ENCODE measurements around the gene SPON1. TPM values are rescaled to one million over a fixed set of nuclear protein-coding genes. Genes with fewer than 3 reads are reported as not detected.

Gene SPON1
- total RNA-seq, 1 experiment from 2014 or later, result not detected

DNA sequence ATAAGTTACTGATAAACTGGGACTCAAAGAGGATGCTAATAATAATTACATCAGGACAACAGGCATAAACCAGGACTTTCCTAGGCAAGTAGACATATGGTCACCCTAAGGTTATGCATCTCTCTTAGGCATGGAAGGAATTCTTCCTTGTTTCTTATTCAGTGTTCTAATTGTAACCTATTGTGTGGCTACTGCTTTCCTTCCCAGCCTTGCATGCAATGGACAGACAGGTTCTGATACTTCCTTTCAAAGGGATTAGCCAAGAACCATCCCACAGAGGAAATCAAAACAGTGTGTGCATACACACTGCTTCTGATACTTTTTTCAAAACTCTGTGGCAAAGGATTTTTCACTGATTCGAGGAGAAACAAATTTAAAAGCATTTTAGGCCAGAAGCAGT is 348.2 kb downstream of the SPON1 start:
- TF ChIP-seq CTCF (conservative IDR thresholded peaks at IDR 0.05; ENCODE audit: low read depth, low read length) (no peak), EZH2phosphoT487 (IDR thresholded peaks at IDR 0.05; ENCODE audit: borderline replicate concordance, low read length) (no peak), EZH2 (IDR thresholded peaks at IDR 0.05; ENCODE audit: low read length, unreplicated experiment) (no peak)
- ATAC-seq (no peak), DNase-seq (no peak)
- H3K36me3 ChIP-seq (ENCODE audit: low read depth, low read length), result no peaks in the 10 kb centered on the region
- H3K4me1 ChIP-seq (ENCODE audit: insufficient read depth, low read length), result peaks cover 47% of the 10 kb centered on the region
- no peak overlapping the region for H2AFZ ChIP-seq (ENCODE audit: low read length)
- peaks cover 13% of the 10 kb centered on the region; the same call in 1 of the 2 replicates for H4K20me1 ChIP-seq (ENCODE audit: low read length)
- H3K9me2 ChIP-seq (replicated peaks; ENCODE audit: low read length), result no peaks in the 10 kb centered on the region
- H3K9ac ChIP-seq (ENCODE audit: low read length), result no peak overlapping the region
- POLR2A ChIA-PET (ENCODE audit: unreplicated experiment), result no interaction called here
- no TSS peak for BruUV-seq (replicated peaks)
- no peaks in the 10 kb centered on the region for H3K27me3 ChIP-seq (ENCODE audit: low read length)
- H3K27ac ChIP-seq (ENCODE audit: low read length), result no peak overlapping the region
- H3K9me3 ChIP-seq (ENCODE audit: low read length), result no peaks in the 10 kb centered on the region
- no peak overlapping the region for H3K4me3 ChIP-seq (ENCODE audit: low read length)
- CTCF ChIA-PET, result no interaction called here
- intact Hi-C loops (cut with micrococcal nuclease), result no loop called here
- no peak overlapping the region for H3K4me2 ChIP-seq (ENCODE audit: low read length)
- H3F3A ChIP-seq (ENCODE audit: low read length, unreplicated experiment), result no peaks in the 10 kb centered on the region
- peaks cover 79% of the 10 kb centered on the region for H3K79me2 ChIP-seq (ENCODE audit: low read length)

GRCh38 chr11:14312736-14313438 is 350.4 kb downstream of the SPON1 start:
- intact Hi-C loops (cut with micrococcal nuclease), result no loop called here
- Histone ChIP-seq H3K36me3 (ENCODE audit: low read depth, low read length) (no peaks in the 10 kb centered on the region), H3K4me2 (ENCODE audit: low read length) (peak overlapping the region; percentile 59), H3K9me2 (replicated peaks; ENCODE audit: low read length) (no peaks in the 10 kb centered on the region), H3K4me3 (ENCODE audit: low read length) (peak overlapping the region; percentile 26; the same call in 1 of the 2 replicates), H3K27ac (ENCODE audit: low read length) (peak overlapping the region; percentile 59), H3K4me1 (ENCODE audit: insufficient read depth, low read length) (peaks cover 49% of the 10 kb centered on the region), H3K9ac (ENCODE audit: low read length) (no peak overlapping the region), H3K27me3 (ENCODE audit: low read length) (no peaks in the 10 kb centered on the region), H3K79me2 (ENCODE audit: low read length) (peaks cover 77% of the 10 kb centered on the region), H2AFZ (ENCODE audit: low read length) (no peak overlapping the region), H3K9me3 (ENCODE audit: low read length) (no peaks in the 10 kb centered on the region), H4K20me1 (ENCODE audit: low read length) (peaks cover 13% of the 10 kb centered on the region; the same call in 1 of the 2 replicates), H3F3A (ENCODE audit: low read length, unreplicated experiment) (no peaks in the 10 kb centered on the region)
- ATAC-seq (peak; percentile 72), DNase-seq (peak; percentile 74)
- POLR2A ChIA-PET (ENCODE audit: unreplicated experiment), result no interaction called here
- TF ChIP-seq EZH2phosphoT487 (IDR thresholded peaks at IDR 0.05; ENCODE audit: borderline replicate concordance, low read length), result no peak
- TF ChIP-seq EZH2 (IDR thresholded peaks at IDR 0.05; ENCODE audit: low read length, unreplicated experiment), result no peak
- TF ChIP-seq CTCF (conservative IDR thresholded peaks at IDR 0.05; ENCODE audit: low read depth, low read length), result no peak
- no TSS peak for BruUV-seq (replicated peaks)
- CTCF ChIA-PET, result interaction anchor here (0.5 to 1.4 kb wide), 5 partner anchors 12 to 106 kb away, joined by 3 to 9 read pairs (median 5); partner anchors contain the start of gene RRAS2

DNA sequence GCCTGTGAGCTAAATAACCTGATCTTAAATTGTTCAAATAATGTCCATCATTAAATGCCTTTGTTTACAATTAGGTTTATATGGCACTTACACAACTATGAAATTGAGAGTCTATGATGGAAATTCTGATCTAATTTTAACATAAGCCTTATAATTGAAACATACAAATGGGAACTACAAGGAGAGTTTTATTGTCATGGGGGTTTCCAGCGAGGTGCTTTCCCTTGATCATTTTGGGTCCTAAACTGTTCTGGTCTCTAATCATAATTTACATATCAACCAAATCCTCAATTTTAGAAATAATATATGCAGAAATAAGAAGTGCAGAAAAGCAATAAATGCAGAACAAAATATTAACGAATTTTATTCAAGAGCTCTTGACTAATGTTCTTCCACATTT is 351.6 kb downstream of the SPON1 start:
- Histone ChIP-seq H3K9me3 (ENCODE audit: low read length) (no peaks in the 10 kb centered on the region), H3K4me2 (ENCODE audit: low read length) (no peak overlapping the region), H3K79me2 (ENCODE audit: low read length) (peaks cover 70% of the 10 kb centered on the region), H3K9ac (ENCODE audit: low read length) (no peak overlapping the region), H3K36me3 (ENCODE audit: low read depth, low read length) (no peaks in the 10 kb centered on the region), H4K20me1 (ENCODE audit: low read length) (peaks cover 16% of the 10 kb centered on the region; the same call in 1 of the 2 replicates), H2AFZ (ENCODE audit: low read length) (no peak overlapping the region), H3K27me3 (ENCODE audit: low read length) (no peaks in the 10 kb centered on the region), H3K27ac (ENCODE audit: low read length) (no peak overlapping the region), H3K4me3 (ENCODE audit: low read length) (no peak overlapping the region), H3F3A (ENCODE audit: low read length, unreplicated experiment) (no peaks in the 10 kb centered on the region), H3K4me1 (ENCODE audit: insufficient read depth, low read length) (peaks cover 49% of the 10 kb centered on the region), H3K9me2 (replicated peaks; ENCODE audit: low read length) (no peaks in the 10 kb centered on the region)
- intact Hi-C loops (cut with micrococcal nuclease), result no loop called here
- DNase-seq, result no peak
- CTCF ChIA-PET, result no interaction called here
- no TSS peak for BruUV-seq (replicated peaks)
- POLR2A ChIA-PET (ENCODE audit: unreplicated experiment), result interaction anchor here (0.6 kb wide), 1 partner anchor 215 kb away, joined by 3 read pairs; no protein-coding TSS in a partner anchor
- TF ChIP-seq EZH2 (IDR thresholded peaks at IDR 0.05; ENCODE audit: low read length, unreplicated experiment) (no peak), CTCF (conservative IDR thresholded peaks at IDR 0.05; ENCODE audit: low read depth, low read length) (no peak), EZH2phosphoT487 (IDR thresholded peaks at IDR 0.05; ENCODE audit: borderline replicate concordance, low read length) (no peak)
- ATAC-seq, result no peak
